ENCODE measurements around the gene EHBP1L1.

EHBP1L1 gene

DNA sequence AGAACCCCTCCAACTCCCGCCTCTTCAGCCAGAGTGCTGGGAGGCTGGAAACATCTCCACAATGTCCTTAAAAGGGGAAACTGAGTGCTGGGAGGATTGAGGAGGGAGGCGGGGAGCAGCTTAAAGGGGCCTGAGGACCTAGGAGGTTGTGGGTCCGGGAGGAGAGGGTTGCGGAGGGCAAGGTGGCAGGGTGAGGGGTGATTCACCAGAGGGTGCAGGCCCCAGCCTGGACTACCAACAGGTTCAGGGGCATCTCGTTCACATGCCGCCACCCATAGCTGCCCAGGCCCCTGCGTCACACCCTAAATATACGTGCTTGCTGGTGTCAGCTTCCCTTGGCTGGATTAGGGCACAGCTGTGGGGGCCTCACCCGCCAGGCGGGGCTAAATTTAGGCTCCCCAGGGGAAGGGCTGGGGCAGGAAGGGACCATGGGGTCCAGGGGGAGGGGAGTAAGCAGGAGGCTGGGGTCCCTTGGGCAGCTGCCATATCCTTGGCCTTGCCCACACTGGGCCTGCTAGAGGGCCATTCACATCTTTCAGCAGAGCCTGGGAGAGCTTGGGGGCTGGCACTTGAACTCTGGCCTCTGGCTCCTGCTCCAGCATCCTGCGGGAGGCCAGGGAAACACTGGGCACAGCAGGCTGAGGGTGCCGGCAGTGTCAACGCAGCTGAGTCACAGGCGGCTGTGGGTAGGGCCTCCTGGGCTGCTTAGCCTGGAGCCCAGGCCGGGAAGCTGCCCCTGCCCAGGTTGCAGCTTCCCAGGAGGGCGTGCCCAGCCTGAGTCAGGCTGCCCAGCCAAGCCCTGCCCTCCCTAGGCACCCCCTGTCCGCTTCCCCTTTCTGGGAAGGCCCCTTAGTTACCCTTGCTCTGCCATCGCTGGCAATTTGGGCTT is 1.3 kb downstream of the EHBP1L1 start:
- no peak for DNase-seq (ENCODE audit: low spot score)

DNA sequence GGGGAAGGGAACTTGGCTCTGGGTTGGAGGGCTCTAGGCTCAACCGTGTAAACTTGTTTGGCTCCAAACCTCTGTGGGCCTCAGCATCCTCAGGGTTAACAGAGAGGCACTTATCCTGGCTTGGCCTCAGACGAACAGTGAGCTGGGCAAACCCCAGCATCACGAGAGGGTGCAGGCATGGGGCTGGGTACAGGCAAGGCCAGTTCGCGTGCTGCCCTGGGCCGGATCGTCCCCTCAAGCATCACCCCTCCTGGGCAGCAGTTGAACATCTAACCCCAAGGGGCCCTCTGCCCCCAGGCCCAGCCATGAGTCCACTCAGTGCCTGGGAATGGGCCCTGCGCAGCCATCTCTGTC is 1.9 kb downstream of the EHBP1L1 start:
- DNase-seq (ENCODE audit: low spot score): no peak

DNA sequence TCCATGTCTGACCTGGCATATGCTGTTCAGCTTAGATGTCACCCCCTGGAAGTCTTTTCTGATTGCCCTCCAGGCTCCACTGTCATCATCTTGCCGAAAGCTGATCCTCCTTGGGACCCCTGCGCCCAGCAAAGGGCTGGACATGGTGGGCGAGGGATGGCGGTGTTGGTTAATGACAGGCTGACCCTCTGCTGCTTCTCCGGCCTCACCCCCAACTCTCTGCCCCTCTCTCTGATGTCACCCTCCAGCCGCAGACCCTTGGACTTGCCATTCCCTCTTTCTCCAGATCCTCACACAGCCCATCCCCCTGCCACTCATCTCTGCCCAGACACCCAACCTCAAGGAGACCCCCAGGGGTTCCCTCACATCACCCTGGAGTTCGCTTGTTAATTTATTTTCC is 2.3 kb downstream of the EHBP1L1 start:
- no peak for DNase-seq (ENCODE audit: low spot score)

DNA sequence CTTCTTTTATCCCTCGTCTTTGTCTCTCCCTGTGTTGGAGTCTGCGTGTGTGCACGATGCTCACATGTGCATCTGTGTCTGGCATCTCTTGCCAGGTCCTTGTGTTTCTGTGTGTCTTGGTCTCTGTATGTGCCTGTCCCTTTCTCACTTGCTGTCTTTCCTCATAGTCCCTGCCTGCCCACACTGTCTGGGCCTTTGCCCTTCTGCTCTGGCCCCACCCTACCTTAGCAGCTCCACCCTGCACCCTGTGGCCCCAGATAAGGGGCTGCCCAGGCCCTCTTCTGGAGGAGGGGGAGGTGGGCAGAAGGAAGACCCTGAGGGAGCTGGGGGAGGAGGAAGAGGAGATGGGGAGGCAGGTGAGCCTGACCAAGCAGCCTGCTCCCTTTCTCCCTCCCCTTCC is 2.8 kb downstream of the EHBP1L1 start:
- DNase-seq (ENCODE audit: low spot score): no peak

DNA sequence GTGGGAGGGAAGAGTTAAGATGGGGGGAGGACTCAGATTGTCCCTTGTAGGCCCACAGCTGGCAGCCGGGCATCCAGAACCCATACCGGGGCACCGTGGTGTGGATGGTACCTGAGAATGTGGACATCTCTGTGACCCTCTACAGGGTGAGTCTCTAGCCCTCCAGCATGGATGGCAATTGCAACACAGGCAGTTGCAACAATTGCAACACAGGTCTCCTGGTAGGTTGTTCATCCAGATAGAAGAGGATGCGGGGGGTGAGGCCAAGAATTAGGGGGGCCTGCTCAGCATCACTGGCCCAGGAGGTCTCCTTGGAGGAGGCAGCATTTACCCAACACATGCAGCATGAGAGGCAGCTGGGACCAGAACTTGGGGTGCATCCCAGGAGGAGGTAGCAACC is 3.4 kb downstream of the EHBP1L1 start:
- no peak for DNase-seq (ENCODE audit: low spot score)

DNA sequence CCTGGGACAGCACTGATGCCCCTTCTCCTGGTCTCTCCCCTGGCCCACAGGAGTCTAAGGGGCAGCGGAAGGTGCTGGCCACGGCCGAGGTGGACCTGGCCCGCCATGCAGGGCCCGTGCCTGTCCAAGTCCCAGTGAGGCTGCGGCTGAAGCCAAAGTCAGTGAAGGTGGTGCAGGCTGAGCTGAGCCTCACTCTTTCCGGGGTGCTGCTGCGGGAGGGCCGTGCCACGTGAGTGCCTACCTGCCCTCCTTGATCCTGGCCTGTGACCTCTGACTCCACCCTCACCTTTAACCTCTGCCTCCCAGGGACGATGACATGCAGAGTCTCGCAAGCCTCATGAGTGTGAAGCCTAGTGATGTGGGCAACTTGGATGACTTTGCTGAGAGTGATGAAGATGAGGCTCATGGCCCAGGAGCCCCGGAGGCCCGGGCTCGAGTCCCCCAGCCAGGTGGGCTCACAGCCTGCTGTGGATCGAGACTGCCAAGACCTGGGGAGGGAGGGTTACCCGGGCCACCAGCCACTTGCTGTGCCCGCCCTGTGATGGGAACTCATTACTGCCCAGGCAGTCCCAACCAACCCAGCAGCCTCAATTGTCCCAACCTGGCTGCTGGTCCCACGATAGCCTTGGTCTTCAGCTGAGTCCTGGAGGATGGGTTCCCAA is 4.3 kb downstream of the EHBP1L1 start:
- no peak for DNase-seq (ENCODE audit: low spot score)

DNA sequence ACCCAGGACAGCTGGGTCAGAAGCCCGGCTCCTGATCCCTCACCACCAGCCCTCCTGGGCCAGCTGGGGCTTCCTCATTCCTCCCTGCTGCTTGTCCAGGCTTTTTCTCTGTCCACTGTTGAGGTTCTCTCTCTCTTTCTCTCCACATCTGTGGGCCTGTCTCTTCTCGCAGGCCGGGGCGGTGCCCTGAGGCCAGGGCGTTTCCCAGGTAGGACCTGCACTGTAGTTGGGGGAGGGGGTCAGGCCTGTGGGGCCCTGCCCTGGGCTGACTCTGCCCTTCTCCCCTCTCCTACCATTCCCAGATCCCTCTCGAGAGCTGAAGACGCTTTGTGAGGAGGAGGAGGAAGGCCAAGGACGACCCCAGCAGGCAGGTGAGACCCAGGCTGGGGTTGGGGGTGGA is 4.9 kb downstream of the EHBP1L1 start:
- no peak for DNase-seq (ENCODE audit: low spot score)

DNA sequence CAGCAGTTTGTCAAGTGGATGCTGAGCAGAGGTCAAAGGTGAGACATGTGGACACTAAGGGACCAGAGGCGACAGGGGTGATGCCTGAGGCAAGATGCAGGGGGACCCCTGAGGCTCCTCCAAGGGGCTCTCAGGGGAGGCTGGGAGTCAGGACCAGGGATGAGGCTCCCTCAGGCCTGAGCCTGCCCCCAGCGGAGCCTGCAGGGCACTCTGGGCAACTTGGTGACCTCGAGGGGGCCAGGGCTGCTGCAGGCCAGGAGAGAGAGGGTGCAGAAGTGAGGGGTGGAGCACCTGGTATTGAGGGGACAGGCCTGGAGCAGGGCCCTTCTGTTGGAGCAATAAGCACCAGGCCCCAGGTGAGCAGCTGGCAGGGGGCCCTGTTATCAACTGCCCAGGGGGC is 6.1 kb downstream of the EHBP1L1 start:
- DNase-seq (ENCODE audit: low spot score): no peak

DNA sequence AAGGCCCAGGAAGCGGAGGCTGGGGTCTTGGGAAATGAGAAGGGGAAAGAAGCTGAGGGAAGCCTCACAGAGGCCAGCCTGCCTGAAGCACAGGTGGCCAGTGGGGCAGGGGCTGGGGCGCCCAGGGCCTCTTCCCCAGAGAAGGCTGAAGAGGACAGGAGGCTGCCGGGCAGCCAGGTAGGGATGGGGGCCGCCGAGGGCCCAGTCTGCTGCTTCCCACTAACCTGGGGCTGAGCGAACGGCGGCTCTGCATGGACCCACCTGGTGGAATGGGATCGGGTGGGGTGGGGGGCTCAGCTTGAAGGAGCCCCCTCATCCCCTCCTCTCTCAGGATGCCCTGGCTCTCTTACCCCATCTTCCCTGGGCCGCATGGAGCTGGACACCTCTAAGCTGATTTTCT is 7.7 kb downstream of the EHBP1L1 start:
- no peak for DNase-seq (ENCODE audit: low spot score)

DNA sequence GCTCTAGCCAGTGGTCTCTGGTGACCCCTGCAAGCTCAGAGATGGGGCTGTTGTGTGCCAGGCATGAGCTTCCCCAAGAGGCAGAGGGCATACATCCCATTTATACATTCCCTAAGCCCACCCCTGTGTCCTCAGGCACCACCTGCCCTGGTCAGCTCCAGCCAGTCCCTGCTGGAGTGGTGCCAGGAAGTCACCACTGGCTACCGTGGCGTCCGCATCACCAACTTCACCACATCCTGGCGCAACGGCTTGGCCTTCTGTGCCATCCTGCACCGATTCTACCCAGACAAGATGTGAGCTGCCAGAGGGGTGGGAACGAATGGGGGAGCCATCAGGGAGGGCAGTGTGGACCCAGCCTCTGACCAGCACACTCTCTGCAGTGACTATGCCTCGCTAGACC is 8.3 kb downstream of the EHBP1L1 start:
- no peak for DNase-seq (ENCODE audit: low spot score)

DNA sequence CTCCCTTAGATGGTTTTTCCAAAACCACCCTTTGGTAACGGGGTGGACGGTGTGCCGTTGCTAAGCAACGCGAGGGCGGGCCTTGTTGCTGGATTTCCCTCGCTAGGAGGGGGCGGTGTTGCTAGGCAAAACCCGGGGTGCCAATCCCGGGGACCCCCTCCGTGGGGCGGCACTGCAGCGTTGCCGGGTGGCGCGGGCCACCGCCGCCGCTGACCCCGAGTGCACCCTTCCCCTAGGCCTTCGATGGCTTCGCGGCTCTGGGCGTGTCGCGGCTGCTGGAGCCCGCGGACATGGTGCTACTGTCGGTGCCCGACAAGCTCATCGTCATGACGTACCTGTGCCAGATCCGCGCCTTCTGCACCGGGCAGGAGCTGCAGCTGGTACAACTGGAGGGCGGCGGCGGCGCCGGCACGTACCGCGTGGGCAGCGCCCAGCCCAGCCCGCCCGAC is 8.9 kb downstream of the EHBP1L1 start:
- DNase-seq (ENCODE audit: low spot score): no peak

DNA sequence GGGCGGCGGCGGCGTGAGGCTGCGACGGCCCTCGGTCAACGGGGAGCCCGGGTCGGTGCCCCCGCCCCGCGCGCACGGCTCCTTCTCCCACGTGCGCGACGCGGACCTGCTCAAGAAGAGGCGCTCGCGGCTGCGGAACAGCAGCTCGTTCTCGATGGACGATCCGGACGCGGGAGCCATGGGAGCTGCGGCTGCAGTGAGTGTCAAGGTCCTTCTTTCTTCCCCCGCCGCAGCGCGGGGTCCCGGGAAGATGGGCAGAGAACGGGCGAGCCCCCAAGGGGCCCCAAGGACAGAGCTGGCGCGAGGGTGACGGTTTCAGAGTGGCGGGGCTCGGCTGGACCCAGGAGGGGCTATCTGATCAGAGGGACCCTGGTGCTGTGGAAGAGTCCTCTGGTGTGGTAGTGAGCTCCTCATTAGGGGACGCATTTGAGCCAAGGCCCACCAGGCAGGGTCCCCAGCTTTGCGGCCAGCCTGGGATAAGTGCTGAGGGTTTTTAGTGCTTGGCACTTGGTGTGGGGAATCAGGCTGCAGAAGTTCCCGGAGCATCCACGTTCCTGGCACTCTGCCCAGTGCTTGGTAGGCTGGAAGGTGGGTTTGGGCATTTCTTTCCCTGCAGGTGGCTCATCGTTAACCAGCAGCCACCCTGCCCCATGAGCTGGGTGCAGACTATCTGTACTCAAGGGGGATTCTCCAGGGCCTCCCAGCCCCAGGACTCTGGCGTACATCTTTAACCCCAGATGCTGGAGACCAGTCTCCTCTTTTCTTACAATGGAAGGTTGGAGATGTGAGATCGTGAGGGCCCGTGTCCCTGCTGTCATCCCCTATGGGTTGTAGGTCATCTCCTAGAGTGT is 9.8 kb downstream of the EHBP1L1 start:
- no peak for DNase-seq (ENCODE audit: low spot score)

DNA sequence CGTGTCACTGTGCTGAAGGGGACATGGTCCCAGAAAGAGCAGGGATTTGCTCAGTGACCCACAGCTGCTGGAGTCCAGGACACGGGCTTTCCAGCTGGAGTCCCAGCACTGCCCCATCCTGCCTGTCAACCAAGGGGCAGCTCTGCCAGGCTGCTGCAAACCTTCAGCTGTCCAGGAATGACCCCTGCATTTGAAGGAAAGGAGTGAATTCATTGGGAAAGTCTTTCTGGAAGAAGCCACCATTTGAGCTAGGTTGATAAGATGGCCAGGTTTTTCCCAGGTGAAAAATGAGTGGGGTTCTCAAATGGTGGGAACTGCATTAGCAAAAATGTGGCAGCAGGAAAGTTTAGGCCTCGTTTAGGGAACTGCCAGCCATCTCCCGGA is 10.4 kb downstream of the EHBP1L1 start:
- DNase-seq (ENCODE audit: low spot score): no peak

DNA sequence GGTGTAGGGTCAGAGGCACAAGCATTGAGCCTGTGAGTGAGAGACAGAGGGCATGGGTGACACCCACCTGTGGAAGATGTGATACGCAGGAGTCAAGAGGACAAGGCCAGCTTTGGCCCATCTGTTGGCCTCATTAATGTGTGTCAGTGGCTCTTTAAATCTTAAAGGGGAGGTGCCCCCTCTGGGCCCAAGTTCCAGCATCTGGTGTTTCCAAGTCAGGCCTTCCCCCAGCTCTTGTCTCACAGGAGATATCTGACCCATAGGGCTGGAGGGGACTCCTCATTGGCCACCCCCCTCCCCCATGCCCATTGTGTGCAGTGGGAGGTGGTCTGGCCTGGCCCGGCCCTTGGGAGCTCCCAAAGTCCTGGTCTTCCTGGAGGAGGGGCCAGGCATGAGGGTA is 10.8 kb downstream of the EHBP1L1 start:
- DNase-seq (ENCODE audit: low spot score): peak; percentile 58

DNA sequence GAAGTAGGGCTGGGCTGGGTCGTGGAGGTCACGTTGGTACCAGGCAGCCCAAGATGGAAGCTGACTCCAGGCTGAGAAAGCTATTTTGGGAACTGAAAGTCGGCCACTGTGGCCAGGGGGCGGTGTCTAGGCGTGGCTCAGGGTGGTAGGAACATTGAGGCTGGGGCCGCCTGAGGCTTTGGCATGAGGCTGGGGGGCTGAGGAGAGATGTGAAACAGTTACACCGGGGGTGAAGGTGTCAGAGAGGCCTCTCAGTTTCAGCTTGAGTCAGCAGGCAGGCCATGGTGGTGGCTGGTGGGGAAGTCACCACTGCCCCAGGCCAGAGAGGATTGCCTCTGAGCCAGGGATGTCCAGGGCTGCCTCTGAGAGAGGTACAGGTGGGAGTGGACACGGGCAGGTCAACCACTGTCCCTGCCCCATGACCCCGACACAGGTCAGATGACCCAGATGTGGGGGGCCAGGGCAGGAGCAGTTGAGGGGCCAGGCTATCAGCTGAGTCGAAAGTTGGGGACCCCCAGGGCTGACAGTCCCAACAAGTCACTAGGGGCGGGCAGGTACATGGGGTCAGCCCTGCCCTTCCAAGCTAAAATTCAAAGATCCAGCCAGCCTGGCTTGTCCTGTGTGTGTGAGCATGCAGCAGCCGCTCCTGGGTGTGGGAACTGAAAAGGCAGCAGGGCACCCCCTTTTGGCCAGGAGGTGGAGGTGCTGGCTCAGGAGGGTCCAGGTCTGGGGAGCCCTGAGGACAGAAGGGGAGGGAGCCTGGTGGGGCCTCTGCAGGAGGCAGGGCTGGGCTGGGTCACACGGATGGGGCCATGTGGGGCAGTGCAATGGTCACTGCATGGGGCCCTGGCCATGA is 12.6 kb downstream of the EHBP1L1 start:
- peak; percentile 66 for DNase-seq (ENCODE audit: low spot score)

DNA sequence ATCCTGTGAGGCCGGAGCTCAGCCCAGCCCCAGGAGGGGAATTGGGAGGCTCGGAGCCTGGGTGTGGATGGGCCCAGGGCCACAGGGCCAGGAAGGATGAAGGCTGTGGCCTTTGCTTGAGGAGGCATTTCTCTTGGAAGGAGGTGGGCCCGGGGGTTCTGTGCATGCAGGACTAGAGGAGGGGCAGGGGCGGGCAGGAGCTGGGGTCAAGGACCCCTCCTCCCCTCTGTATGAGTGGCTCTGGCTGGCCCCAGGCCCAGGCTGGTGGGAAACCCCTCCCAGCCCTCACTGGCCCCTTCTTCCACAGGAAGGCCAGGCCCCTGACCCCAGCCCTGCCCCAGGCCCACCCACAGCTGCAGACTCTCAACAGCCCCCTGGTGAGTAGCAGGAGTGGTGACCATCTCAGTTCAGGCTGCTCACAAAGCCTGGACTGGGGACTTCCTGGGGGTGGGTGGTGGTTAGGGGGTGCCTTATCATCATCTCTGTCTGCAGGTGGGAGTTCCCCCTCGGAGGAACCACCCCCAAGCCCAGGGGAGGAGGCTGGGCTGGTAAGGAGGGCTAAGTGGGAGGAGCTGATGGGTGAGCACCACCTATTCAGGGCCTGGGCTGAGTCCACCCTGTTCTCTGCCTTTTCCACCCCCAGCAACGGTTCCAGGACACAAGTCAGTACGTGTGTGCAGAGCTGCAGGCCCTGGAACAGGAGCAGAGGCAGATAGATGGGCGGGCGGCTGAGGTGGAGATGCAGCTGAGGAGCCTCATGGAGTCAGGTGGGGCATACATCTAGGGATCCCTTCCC is 13.8 kb downstream of the EHBP1L1 start:
- DNase-seq (ENCODE audit: low spot score): peak; percentile 63

DNA sequence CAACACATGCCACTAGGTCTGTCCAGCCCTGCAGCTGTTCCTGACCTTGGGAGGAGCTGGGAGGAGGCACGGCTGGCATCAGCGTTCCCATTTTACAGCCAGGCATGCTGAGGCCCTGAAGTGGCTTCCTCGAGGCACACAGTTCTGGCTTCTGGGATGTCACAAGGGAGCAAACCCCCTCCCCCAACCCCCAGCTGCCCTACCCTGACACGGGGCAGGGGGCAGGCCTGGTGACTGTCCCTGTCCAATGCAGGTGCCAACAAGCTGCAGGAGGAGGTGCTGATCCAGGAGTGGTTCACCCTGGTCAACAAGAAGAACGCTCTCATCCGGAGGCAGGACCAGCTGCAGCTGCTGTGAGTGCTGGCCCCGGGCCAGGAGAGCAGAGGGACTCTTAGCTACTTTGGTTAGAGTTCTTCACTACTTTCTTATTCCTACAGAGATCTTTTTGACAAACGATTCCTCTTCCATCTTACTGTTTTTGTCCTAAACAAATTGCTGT is 14.4 kb downstream of the EHBP1L1 start:
- no peak for DNase-seq (ENCODE audit: low spot score)

DNA sequence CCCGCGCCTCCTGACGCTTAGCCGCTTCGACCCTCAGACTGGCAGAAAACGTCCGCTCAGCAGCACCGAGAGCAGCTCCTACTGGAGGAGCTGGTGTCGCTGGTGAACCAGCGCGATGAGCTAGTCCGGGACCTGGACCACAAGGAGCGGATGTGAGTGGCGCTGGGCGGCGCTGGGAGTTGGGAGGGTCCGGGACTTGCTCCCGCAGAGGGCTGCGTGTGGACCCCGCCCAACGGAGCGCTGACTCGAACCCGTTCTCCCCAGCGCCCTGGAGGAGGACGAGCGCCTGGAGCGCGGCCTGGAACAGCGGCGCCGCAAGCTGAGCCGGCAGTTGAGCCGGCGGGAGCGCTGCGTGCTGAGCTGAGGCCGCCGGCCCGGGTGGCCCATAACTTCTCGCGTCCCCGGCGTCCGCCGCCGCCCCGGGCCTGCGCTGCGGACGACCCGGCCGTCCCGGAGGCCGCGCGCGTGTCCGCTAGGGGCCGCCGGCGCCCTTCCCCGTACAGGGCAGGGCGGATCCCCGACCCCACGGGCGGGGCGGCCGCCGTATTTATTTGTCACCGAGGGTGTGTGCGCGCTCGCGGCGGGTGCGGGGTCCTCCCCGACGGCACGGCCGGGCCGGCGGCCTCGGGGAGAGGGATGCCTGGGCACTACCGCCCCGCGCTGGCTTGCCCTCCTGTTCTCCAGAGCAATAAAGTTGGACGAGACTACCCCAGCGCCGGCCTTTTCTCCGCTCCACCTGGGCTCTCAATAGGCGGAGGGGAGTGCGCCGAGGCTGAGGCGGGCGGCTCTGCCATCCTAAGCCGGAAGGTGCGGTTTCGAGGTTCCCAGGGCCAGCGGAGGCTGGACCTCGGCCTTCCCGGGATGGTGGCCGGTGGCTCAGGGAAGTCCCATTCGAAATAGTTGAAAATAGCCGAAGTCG is 16.3 kb downstream of the EHBP1L1 start:
- no peak for DNase-seq (ENCODE audit: low spot score)

DNA sequence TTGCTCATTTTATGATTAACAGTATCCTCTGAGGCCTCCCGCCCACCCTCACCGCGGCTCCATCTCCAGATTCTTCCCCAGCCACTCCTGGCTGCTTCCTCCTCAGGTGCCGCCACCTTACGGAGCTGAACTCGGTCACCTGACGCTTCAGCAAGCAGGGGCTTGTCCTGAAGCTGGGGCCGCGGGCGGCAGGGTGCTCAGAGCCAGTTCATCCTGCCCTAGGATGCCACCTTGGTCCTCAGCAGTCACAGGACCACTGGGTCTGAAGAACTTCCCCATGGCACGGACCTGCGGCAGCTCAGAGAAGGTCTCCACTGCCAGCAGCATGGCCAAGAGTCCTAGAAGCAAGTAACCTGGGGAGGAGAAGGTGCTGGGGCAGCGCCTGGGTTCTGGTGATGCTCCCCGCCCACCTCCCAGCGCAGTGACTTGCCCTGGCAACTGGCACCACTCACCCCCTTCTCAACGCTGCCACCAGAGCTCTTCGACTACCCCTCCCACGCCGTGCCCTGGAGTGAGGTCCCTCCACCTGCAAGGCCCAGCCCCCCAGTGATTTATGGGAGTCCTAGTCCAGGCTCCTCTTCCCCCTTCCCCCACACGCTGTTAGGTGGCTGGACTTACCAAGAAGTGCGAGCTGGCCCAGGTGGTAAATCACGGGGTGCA is 17.1 kb downstream of the EHBP1L1 start:
- no peak for DNase-seq (ENCODE audit: low spot score)

All from SK-N-DZ (cell line).